ENCODE data around the gene SP1. TPM values are rescaled to one million over a fixed set of nuclear protein-coding genes. Genes with fewer than 3 reads are reported as not detected.
A peak's percentile ranks its signal among the peaks of the same experiment; 100 is the strongest.
"Not testable (repeated sequence)": the region's sequence is repeated elsewhere in the genome, so short reads cannot be mapped to it uniquely, and the experiment has no call there.

Gene SP1
- total RNA-seq, 1 experiment from 2014 or later: 72.9 TPM

- intact Hi-C loops (cut with micrococcal nuclease): no loop called here
- TSS peak; percentile 99 for BruUV-seq (replicated peaks)
Observed at GRCh38 chr12:53441040-53441833, 61.3 kb downstream of the SP1 start, which contains the start of gene PRR13. PRR13 (plus strand) TSS chr12:53441734; CDS start chr12:53442715, 981 bp downstream.

GRCh38 chr12:53443955-53444354 is 64.0 kb downstream of the SP1 start:
- no peak for TF ChIP-seq CTCF (IDR thresholded peaks at IDR 0.05; ENCODE audit: unreplicated experiment)
- H3K36me3 Mint-ChIP-seq (ENCODE audit: insufficient read depth, unreplicated experiment): peaks cover 55% of the 10 kb centered on the region
- H3K27ac Mint-ChIP-seq (ENCODE audit: low read depth, unreplicated experiment): no peak overlapping the region
- no TSS peak for BruUV-seq (replicated peaks)
- H3K9me3 Mint-ChIP-seq (ENCODE audit: unreplicated experiment): no peaks in the 10 kb centered on the region
- no peaks in the 10 kb centered on the region for H3K27me3 Mint-ChIP-seq (ENCODE audit: insufficient read depth, unreplicated experiment)
- intact Hi-C loops (cut with micrococcal nuclease): loop anchor here (2.0 kb wide), 1 partner anchor 61 kb away; no protein-coding TSS in a partner anchor
- ChIA-PET POLR2A (no interaction called here), CTCF (interaction anchor here (0.7 kb wide), 1 partner anchor 987 kb away, joined by 3 read pairs; no protein-coding TSS in a partner anchor)
- H3K4me1 Mint-ChIP-seq (ENCODE audit: insufficient read depth, unreplicated experiment): peaks cover 18% of the 10 kb centered on the region
- H3K4me3 Mint-ChIP-seq (ENCODE audit: unreplicated experiment): peak overlapping the region; percentile 95
- DNase-seq (ENCODE audit: unreplicated experiment): no peak

More at GRCh38 chr12:53441040-53441833, 61.3 kb downstream of the SP1 start, which contains the start of gene PRR13:
- peak; percentile 99 for DNase-seq (ENCODE audit: unreplicated experiment)
- peak within 1 kb of the TSS; percentile 94 for H3K27ac Mint-ChIP-seq (ENCODE audit: low read depth, unreplicated experiment)
- H3K36me3 Mint-ChIP-seq (ENCODE audit: insufficient read depth, unreplicated experiment): peaks cover 31% of the 10 kb centered on the region
- H3K4me1 Mint-ChIP-seq (ENCODE audit: insufficient read depth, unreplicated experiment): peaks cover 18% of the 10 kb centered on the region
- H3K4me3 Mint-ChIP-seq (ENCODE audit: unreplicated experiment): peak within 1 kb of the TSS; percentile 95
- no peak for TF ChIP-seq CTCF (IDR thresholded peaks at IDR 0.05; ENCODE audit: unreplicated experiment)
- H3K9me3 Mint-ChIP-seq (ENCODE audit: unreplicated experiment): no peaks in the 10 kb centered on the region
- H3K27me3 Mint-ChIP-seq (ENCODE audit: insufficient read depth, unreplicated experiment): no peaks in the 10 kb centered on the region
- ChIA-PET CTCF (interaction anchor here (0.7 to 1.0 kb wide), 3 partner anchors 68 to 253 kb away, joined by 3 to 4 read pairs (median 4); no protein-coding TSS in a partner anchor), POLR2A (interaction anchor here (0.5 to 2.5 kb wide), 30 partner anchors 8 to 1018 kb away, joined by 3 to 37 read pairs (median 4); partner anchors contain the start of genes AAAS, CSAD, MAP3K12 and MYG1)

- H3K36me3 Mint-ChIP-seq (ENCODE audit: insufficient read depth, unreplicated experiment): peaks cover 56% of the 10 kb centered on the region
- H3K27me3 Mint-ChIP-seq (ENCODE audit: insufficient read depth, unreplicated experiment); DNase-seq (ENCODE audit: unreplicated experiment); BruUV-seq (replicated peaks); H3K27ac Mint-ChIP-seq (ENCODE audit: low read depth, unreplicated experiment); H3K9me3 Mint-ChIP-seq (ENCODE audit: unreplicated experiment): not testable (repeated sequence)
- H3K4me1 Mint-ChIP-seq (ENCODE audit: insufficient read depth, unreplicated experiment): peaks cover 18% of the 10 kb centered on the region
- intact Hi-C loops (cut with micrococcal nuclease): loop anchor here (2.0 kb wide), 1 partner anchor 60 kb away; no protein-coding TSS in a partner anchor
- ChIA-PET POLR2A (interaction anchor here (0.8 kb wide), 1 partner anchor 17 kb away, joined by 3 read pairs; no protein-coding TSS in a partner anchor), CTCF (interaction anchor here (0.7 kb wide), 1 partner anchor 986 kb away, joined by 3 read pairs; no protein-coding TSS in a partner anchor)
- H3K4me3 Mint-ChIP-seq (ENCODE audit: unreplicated experiment): peak overlapping the region; percentile 95
Observed at GRCh38 chr12:53444593-53445325, 64.8 kb downstream of the SP1 start.

GRCh38 chr12:53450936-53451335 is 71.0 kb downstream of the SP1 start:
- CTCF ChIA-PET: interaction anchor here (0.6 kb wide), 4 partner anchors 29 to 126 kb away, joined by 3 to 4 read pairs (median 3); no protein-coding TSS in a partner anchor
- Mint-ChIP-seq H3K27me3 (ENCODE audit: insufficient read depth, unreplicated experiment) (no peaks in the 10 kb centered on the region), H3K27ac (ENCODE audit: low read depth, unreplicated experiment) (no peak overlapping the region), H3K4me3 (ENCODE audit: unreplicated experiment) (no peak overlapping the region), H3K36me3 (ENCODE audit: insufficient read depth, unreplicated experiment) (peaks cover 74% of the 10 kb centered on the region), H3K4me1 (ENCODE audit: insufficient read depth, unreplicated experiment) (peaks cover 32% of the 10 kb centered on the region), H3K9me3 (ENCODE audit: unreplicated experiment) (no peaks in the 10 kb centered on the region)
- intact Hi-C loops (cut with micrococcal nuclease): no loop called here
- TF ChIP-seq CTCF (IDR thresholded peaks at IDR 0.05; ENCODE audit: unreplicated experiment): no peak
- no peak for DNase-seq (ENCODE audit: unreplicated experiment)
- POLR2A ChIA-PET: interaction anchor here (0.6 to 2.3 kb wide), 9 partner anchors 8 to 371 kb away, joined by 3 to 16 read pairs (median 5); partner anchors contain the start of genes AAAS, PRR13, SPRYD3 and TARBP2
- BruUV-seq (replicated peaks): no TSS peak
